Calu3 (cell line): ENCODE results near the gene ANKMY2. TPM values are rescaled to one million over a fixed set of nuclear protein-coding genes. Genes with fewer than 3 reads are reported as not detected.
"Not testable (repeated sequence)": the region's sequence is repeated elsewhere in the genome, so short reads cannot be mapped to it uniquely, and the experiment has no call there.

Source experiments
- BruUV-seq: library from RNA; stranded (reverse); fragments of 400-500 nt; replicated peaks from 2 replicates; lab custom pipeline; 2021; lab: Mats Ljungman, UMichigan
- CTCF ChIA-PET: fragments of 300-600 bp; sonication (Branson Sonifier 250); formaldehyde crosslinking; loops from one replicate; lab custom pipeline; 2022; ENCODE audit warnings: antibody characterized with exemption; lab: Charles Lee
- DNase-seq: peaks from one replicate; pipeline ENCODE4 v3.0.0; 2022
- H3K27ac Mint-ChIP-seq: one replicate; pipeline ENCODE4 v1.8.0; 2022; ENCODE audit warnings: mixed read lengths; ENCODE audit not compliant: unreplicated experiment
- H3K27me3 Mint-ChIP-seq: one replicate; pipeline ENCODE4 v1.8.0; 2022; ENCODE audit warnings: mixed read lengths; ENCODE audit not compliant: unreplicated experiment
- H3K36me3 Mint-ChIP-seq: one replicate; pipeline ENCODE4 v1.8.0; 2022; ENCODE audit warnings: mild to moderate bottlenecking, moderate library complexity, mixed read lengths; ENCODE audit not compliant: insufficient read depth, unreplicated experiment
- H3K4me1 Mint-ChIP-seq: one replicate; pipeline ENCODE4 v1.8.0; 2022; ENCODE audit warnings: mild to moderate bottlenecking, low read depth, mixed read lengths; ENCODE audit not compliant: unreplicated experiment
- H3K4me3 Mint-ChIP-seq: one replicate; pipeline ENCODE4 v1.8.0; 2022; ENCODE audit warnings: mild to moderate bottlenecking, low read depth, moderate library complexity, mixed read lengths; ENCODE audit not compliant: unreplicated experiment
- H3K9me3 Mint-ChIP-seq: one replicate; pipeline ENCODE4 v1.8.0; 2022; ENCODE audit warnings: low read depth, mixed read lengths; ENCODE audit not compliant: unreplicated experiment
- CTCF ChIP-seq: fragments of 200-600 bp; IDR thresholded peaks from one replicate; pipeline ENCODE4 v1.8.0; 2022; ENCODE audit warnings: antibody characterized with exemption; ENCODE audit not compliant: unreplicated experiment
- intact Hi-C: fragments of 100-400 bp; cut with micrococcal nuclease; formaldehyde crosslinking; loops from one replicate; pipeline ENCODE4 v1.10.0; 2022; ENCODE audit not compliant: unreplicated experiment
- total RNA-seq: library from RNA; stranded (reverse); gene quantifications from 2 replicates; pipeline ENCODE4 v1.2.3, GENCODE V29; 2022

ANKMY2 gene
- total RNA-seq, 1 experiment from 2014 or later, result 29.9 TPM

DNA sequence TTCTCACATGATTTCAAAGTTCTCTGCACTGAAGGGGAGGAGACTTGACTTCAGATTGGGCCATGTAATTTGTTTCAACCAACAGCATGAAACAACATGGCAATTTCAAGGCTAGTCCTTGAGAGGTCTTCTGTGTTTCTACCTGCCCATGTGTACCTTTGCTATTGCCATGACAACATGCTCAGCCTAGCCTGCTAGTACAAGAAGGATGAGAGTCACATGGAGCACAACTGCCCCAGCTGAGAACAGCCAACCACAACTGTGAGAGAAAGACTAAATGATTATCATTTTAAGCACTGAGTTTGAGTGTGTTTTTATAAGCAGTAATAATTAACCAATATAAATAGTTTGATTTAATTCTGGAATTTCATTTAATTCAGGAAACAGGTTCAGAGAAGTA is 41.9 kb downstream of the ANKMY2 start:
- H3K4me1 Mint-ChIP-seq, result peaks cover 59% of the 10 kb centered on the region
- intact Hi-C loops, result loop anchor here (5.0 kb wide), 1 partner anchor 44 kb away; the partner anchor contains the start of genes ANKMY2 and BZW2
- no TSS peak for BruUV-seq
- no peak overlapping the region for H3K4me3 Mint-ChIP-seq
- CTCF ChIA-PET, result no interaction called here
- H3K36me3 Mint-ChIP-seq, result peaks cover 35% of the 10 kb centered on the region
- H3K27ac Mint-ChIP-seq, result peak overlapping the region; percentile 0
- no peaks in the 10 kb centered on the region for H3K9me3 Mint-ChIP-seq
- no peak for TF ChIP-seq CTCF
- DNase-seq, result peak; percentile 56
- no peaks in the 10 kb centered on the region for H3K27me3 Mint-ChIP-seq

DNA sequence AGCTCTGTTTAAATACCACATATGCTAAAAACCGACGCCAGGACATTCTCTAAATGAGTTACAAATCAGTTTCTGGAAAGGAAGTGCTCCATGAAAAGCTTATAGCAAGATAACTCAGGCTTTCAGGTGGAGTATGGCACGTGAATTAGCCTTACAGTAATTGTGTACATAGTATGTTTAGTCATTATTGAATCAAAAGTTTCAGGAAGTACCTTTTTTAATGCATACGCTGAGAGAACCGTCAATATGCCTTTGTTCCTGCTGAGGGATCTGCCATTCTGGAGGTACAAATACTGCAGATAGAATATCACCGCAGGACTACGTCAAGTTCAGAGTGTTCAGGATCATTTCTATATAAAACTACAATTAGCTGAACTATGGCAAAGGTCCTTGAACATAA is 45.7 kb downstream of the ANKMY2 start:
- peak; percentile 28 for DNase-seq
- no TSS peak for BruUV-seq

DNA sequence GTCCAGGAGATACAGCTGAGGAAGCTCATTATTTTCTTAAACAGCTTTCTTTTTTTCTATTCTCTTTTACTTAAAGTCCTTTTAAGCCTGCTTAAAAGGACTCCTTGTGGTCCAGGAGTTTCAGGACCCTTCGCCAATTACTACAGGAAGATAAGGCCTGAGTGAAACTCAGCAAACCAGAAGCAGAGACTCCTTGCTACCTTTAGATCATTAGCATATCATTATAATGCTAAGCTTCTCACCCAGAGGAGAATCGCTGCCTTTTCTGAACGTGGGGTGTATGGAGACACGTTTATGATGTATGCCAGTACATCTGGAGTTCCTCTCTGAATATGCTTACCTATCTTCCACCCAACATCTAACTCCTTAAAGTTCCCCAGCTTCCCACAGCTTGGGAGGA is 47.5 kb downstream of the ANKMY2 start:
- Mint-ChIP-seq H3K27ac (peak overlapping the region; percentile 29), H3K4me1 (peaks cover 43% of the 10 kb centered on the region), H3K4me3 (no peak overlapping the region), H3K27me3 (no peaks in the 10 kb centered on the region), H3K9me3 (no peaks in the 10 kb centered on the region), H3K36me3 (peaks cover 27% of the 10 kb centered on the region)
- CTCF ChIA-PET, result interaction anchor here (0.5 kb wide), 1 partner anchor 182 kb away, joined by 3 read pairs; no protein-coding TSS in a partner anchor
- intact Hi-C loops, result no loop called here
- BruUV-seq, result no TSS peak
- DNase-seq, result no peak
- no peak for TF ChIP-seq CTCF

More for the DNA sequence above, 45.7 kb downstream of the ANKMY2 start:
- Mint-ChIP-seq H3K4me3 (no peak overlapping the region), H3K27ac (peak overlapping the region; percentile 54), H3K9me3 (no peaks in the 10 kb centered on the region), H3K4me1 (peaks cover 54% of the 10 kb centered on the region), H3K36me3 (peaks cover 35% of the 10 kb centered on the region), H3K27me3 (no peaks in the 10 kb centered on the region)
- TF ChIP-seq CTCF, result no peak
- CTCF ChIA-PET, result interaction anchor here (1.3 kb wide), 1 partner anchor 10 kb away, joined by 5 read pairs; no protein-coding TSS in a partner anchor
- intact Hi-C loops, result loop anchor here (5.0 kb wide), 1 partner anchor 47 kb away; the partner anchor contains the start of genes ANKMY2 and BZW2

GRCh38 chr7:16595596-16595995 is 50.0 kb downstream of the ANKMY2 start:
- BruUV-seq, H3K27ac Mint-ChIP-seq, DNase-seq, H3K27me3 Mint-ChIP-seq, CTCF ChIA-PET, intact Hi-C loops, H3K9me3 Mint-ChIP-seq, H3K36me3 Mint-ChIP-seq, H3K4me3 Mint-ChIP-seq: not testable (repeated sequence)
- peaks cover 50% of the 10 kb centered on the region for H3K4me1 Mint-ChIP-seq

DNA sequence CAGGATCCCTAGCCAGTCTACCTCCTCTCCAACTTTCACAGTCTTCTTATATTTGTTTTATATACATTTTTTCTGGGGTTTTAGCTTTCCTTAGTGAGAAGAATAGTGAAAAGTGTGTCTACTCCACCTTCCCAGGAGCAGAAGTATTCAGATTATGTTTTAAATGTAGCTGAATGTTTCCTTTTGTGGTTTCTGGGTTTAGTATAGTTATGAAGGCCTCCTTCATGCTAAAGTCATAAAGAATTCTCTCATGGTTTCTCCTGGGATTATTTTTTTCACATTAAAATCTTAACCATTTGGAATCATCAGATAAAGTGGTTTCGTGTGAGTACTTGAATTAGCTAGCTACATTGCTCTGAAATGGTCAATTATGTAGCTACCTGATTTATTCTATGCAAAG is 50.9 kb downstream of the ANKMY2 start:
- DNase-seq, result no peak
- peaks cover 50% of the 10 kb centered on the region for H3K4me1 Mint-ChIP-seq
- intact Hi-C loops, result no loop called here
- no TSS peak for BruUV-seq
- H3K27me3 Mint-ChIP-seq, result no peaks in the 10 kb centered on the region
- no peak overlapping the region for H3K27ac Mint-ChIP-seq
- H3K36me3 Mint-ChIP-seq, result peaks cover 9% of the 10 kb centered on the region
- no peak overlapping the region for H3K4me3 Mint-ChIP-seq
- no peak for TF ChIP-seq CTCF
- CTCF ChIA-PET, result no interaction called here
- H3K9me3 Mint-ChIP-seq, result no peaks in the 10 kb centered on the region
